PC-9 (cell line): ENCODE measurements around the gene RHEB. TPM values are rescaled to one million over a fixed set of nuclear protein-coding genes. Genes with fewer than 3 reads are reported as not detected.

Experiments
- BruUV-seq: library from RNA; stranded (reverse); fragments of 400-500 nt; replicated peaks from 2 replicates; lab custom pipeline; 2021; lab: Mats Ljungman, UMichigan
- CTCF ChIA-PET: fragments of 300-600 bp; sonication (Branson Sonifier 250); formaldehyde crosslinking; loops from one replicate; lab custom pipeline; 2022; ENCODE audit warnings: antibody characterized with exemption; lab: Charles Lee
- POLR2A ChIA-PET: fragments of 300-600 bp; sonication (Branson Sonifier 250); formaldehyde crosslinking; loops from one replicate; lab custom pipeline; 2022; ENCODE audit warnings: antibody characterized with exemption; ENCODE audit not compliant: unreplicated experiment; lab: Charles Lee
- DNase-seq, 2 experiments: peaks; one replicate each; pipeline versions ENCODE4 v3.0.0 to v3.0.0-alpha.2; 2015 to 2022; ENCODE audit warnings: mixed read lengths in 1 of 2
- H2AFZ ChIP-seq: fragments of 200-600 bp; sonication (generic); 2 replicates; pipeline ENCODE4 v1.8.1; 2017; ENCODE audit warnings: antibody characterized with exemption
- H3F3A ChIP-seq: fragments of 200-600 bp; sonication (generic); 2 replicates; pipeline ENCODE4 v1.8.1; 2017; ENCODE audit warnings: antibody characterized with exemption, mild to moderate bottlenecking, low read depth; ENCODE audit not compliant: insufficient read depth
- H3K27ac ChIP-seq: fragments of 200-600 bp; sonication (generic); 2 replicates; pipeline ENCODE4 v1.6.1; 2016; ENCODE audit warnings: mixed run types
- H3K27me3 ChIP-seq: fragments of 200-600 bp; sonication (generic); 2 replicates; pipeline ENCODE4 v1.6.1; 2016; ENCODE audit warnings: low read depth, mixed run types; ENCODE audit not compliant: insufficient read depth
- H3K36me3 ChIP-seq: fragments of 200-600 bp; sonication (generic); 2 replicates; pipeline ENCODE4 v1.6.1; 2016; ENCODE audit warnings: low read depth, mixed run types
- H3K4me1 ChIP-seq: fragments of 200-600 bp; sonication (generic); replicated peaks from 2 replicates; pipeline ENCODE4 v1.6.1; 2016; ENCODE audit warnings: mixed run types; ENCODE audit not compliant: insufficient read depth
- H3K4me2 ChIP-seq: fragments of 200-600 bp; sonication (generic); 2 replicates; pipeline ENCODE4 v1.6.1; 2017; ENCODE audit warnings: mixed run types
- H3K4me3 ChIP-seq: fragments of 200-600 bp; sonication (generic); 2 replicates; pipeline ENCODE4 v1.6.1; 2016; ENCODE audit warnings: mixed run types
- H3K79me2 ChIP-seq: fragments of 200-600 bp; sonication (generic); 2 replicates; pipeline ENCODE4 v1.6.1; 2017; ENCODE audit warnings: low read depth, mixed run types
- H3K9me2 ChIP-seq: fragments of 200-600 bp; sonication (generic); 2 replicates; pipeline ENCODE4 v1.8.1; 2017; ENCODE audit warnings: mild to moderate bottlenecking; ENCODE audit not compliant: insufficient read depth
- H3K9me3 ChIP-seq: fragments of 200-600 bp; sonication (generic); 2 replicates; pipeline ENCODE4 v1.8.1; 2016; ENCODE audit warnings: low read depth; ENCODE audit not compliant: insufficient read depth
- H4K20me1 ChIP-seq: fragments of 200-600 bp; sonication (generic); 2 replicates; pipeline ENCODE4 v1.8.1; 2017; ENCODE audit not compliant: insufficient read depth
- CTCF ChIP-seq: fragments of 200-600 bp; sonication (generic); conservative IDR thresholded peaks from 2 replicates; pipeline ENCODE4 v1.6.1; 2017; ENCODE audit warnings: mixed run types, antibody characterized with exemption, mild to moderate bottlenecking, moderate library complexity
- EZH2 ChIP-seq: fragments of 200-600 bp; sonication (generic); IDR thresholded peaks from 2 replicates; pipeline ENCODE4 v1.8.0; 2017; ENCODE audit warnings: antibody characterized with exemption, low read depth
- intact Hi-C: fragments of 100-400 bp; cut with micrococcal nuclease; formaldehyde crosslinking; loops from one replicate; pipeline ENCODE4 v1.10.0; 2022; ENCODE audit not compliant: unreplicated experiment
- total RNA-seq: library from RNA; stranded (reverse); gene quantifications from 2 replicates; pipeline ENCODE4 v1.2.3, GENCODE V29; 2021

RHEB gene
- total RNA-seq, 1 experiment from 2014 or later, result 202 TPM

- Histone ChIP-seq H3K79me2 (no peaks in the 10 kb centered on the region), H4K20me1 (no peaks in the 10 kb centered on the region), H3K4me1 (peaks cover 5% of the 10 kb centered on the region), H3K36me3 (no peaks in the 10 kb centered on the region), H2AFZ (no peak overlapping the region), H3K9me3 (no peaks in the 10 kb centered on the region), H3K4me3 (no peak overlapping the region), H3K4me2 (no peak overlapping the region), H3F3A (peaks cover 12% of the 10 kb centered on the region; the same call in 1 of the 2 replicates), H3K27ac (no peak overlapping the region), H3K27me3 (no peaks in the 10 kb centered on the region), H3K9me2 (no peaks in the 10 kb centered on the region)
- ChIA-PET POLR2A (no interaction called here), CTCF (no interaction called here)
- no peak for DNase-seq
- no TSS peak for BruUV-seq
- TF ChIP-seq EZH2 (no peak), CTCF (no peak)
- intact Hi-C loops, result no loop called here
Observed at GRCh38 chr7:151454305-151454704, 65.4 kb downstream of the RHEB start.

- BruUV-seq, result no TSS peak
- ChIA-PET CTCF (no interaction called here), POLR2A (no interaction called here)
- Histone ChIP-seq H3K27me3 (no peaks in the 10 kb centered on the region), H2AFZ (no peak overlapping the region), H3K9me3 (no peaks in the 10 kb centered on the region), H3K27ac (no peak overlapping the region), H3K9me2 (no peaks in the 10 kb centered on the region), H3K4me1 (no peaks in the 10 kb centered on the region), H3K4me2 (no peak overlapping the region), H3K36me3 (no peaks in the 10 kb centered on the region), H3K79me2 (no peaks in the 10 kb centered on the region), H3F3A (peaks cover 5% of the 10 kb centered on the region; the same call in 1 of the 2 replicates), H4K20me1 (no peaks in the 10 kb centered on the region), H3K4me3 (no peak overlapping the region)
- intact Hi-C loops, result no loop called here
- TF ChIP-seq CTCF (no peak), EZH2 (no peak)
- no peak for DNase-seq
Observed at GRCh38 chr7:151453326-151453791, 66.3 kb downstream of the RHEB start.

- BruUV-seq, result no TSS peak
- Histone ChIP-seq H4K20me1 (no peaks in the 10 kb centered on the region), H3K9me3 (no peaks in the 10 kb centered on the region), H3F3A (no peaks in the 10 kb centered on the region; the same call in 1 of the 2 replicates), H3K9me2 (no peaks in the 10 kb centered on the region), H3K4me3 (no peak overlapping the region), H3K27me3 (no peaks in the 10 kb centered on the region), H3K36me3 (no peaks in the 10 kb centered on the region), H2AFZ (no peak overlapping the region), H3K4me1 (no peaks in the 10 kb centered on the region), H3K27ac (no peak overlapping the region), H3K79me2 (no peaks in the 10 kb centered on the region), H3K4me2 (no peak overlapping the region)
- POLR2A ChIA-PET, result no interaction called here
- no peak for DNase-seq
- CTCF ChIA-PET, result no interaction called here
- intact Hi-C loops, result no loop called here
- no peak for TF ChIP-seq EZH2
- no peak for TF ChIP-seq CTCF
Observed at GRCh38 chr7:151452680-151453325, 66.9 kb downstream of the RHEB start.
